ENCODE results near the gene LTBP1. TPM values are rescaled to one million over a fixed set of nuclear protein-coding genes. Genes with fewer than 3 reads are reported as not detected.

The LTBP1 gene
- total RNA-seq, 2 experiments from 2014 or later: 0.18 TPM; not detected in 1

DNA sequence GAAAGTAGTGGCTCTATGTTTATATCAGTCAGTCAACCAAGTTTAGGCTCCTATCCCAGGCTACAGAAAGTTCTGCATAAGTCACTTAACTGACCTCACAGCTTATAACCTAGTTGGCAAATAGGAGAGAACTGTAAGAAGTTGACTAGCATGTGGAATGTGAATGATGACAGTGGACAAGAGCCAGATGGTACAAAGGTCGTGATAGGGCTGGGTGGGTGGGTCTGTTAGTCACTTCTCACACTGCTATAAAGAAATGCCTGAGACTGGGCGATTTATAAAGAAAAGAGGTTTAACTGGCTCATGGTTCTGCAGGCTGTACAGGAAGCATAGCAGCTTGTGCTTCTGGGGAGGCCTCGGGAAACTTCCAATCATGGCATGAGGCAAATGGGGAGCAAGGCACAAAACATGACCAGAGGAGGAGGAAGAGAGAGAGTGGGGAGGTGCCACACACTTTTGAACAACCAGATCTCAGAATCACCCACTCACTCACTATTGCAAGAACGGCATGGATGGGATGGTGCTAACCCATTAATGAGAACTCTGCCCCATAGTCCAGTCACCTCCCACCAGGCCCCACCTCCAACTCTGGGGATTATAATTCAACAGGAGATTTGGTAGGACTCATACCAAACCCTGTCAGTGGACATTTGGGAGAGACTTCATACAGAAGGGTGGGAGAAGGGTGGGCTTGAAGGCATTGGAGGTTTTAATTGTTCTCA, 68.8 kb downstream of the LTBP1 start:
- DNase-seq (no peak), ATAC-seq (no peak)
- H3K9me3 Mint-ChIP-seq: no peaks in the 10 kb centered on the region
- POLR2A ChIA-PET: no interaction called here
- no peak overlapping the region for H3K4me3 Mint-ChIP-seq
- CTCF ChIA-PET: no interaction called here
- no peak overlapping the region for H3K27ac Mint-ChIP-seq
- intact Hi-C loops (cut with micrococcal nuclease): no loop called here
- no peaks in the 10 kb centered on the region for H3K4me1 Mint-ChIP-seq (ENCODE audit: low read depth)
- no peaks in the 10 kb centered on the region for H3K36me3 Mint-ChIP-seq (ENCODE audit: low read depth)
- H3K27me3 Mint-ChIP-seq: peaks cover 2% of the 10 kb centered on the region
- TF ChIP-seq, protein P1, sequence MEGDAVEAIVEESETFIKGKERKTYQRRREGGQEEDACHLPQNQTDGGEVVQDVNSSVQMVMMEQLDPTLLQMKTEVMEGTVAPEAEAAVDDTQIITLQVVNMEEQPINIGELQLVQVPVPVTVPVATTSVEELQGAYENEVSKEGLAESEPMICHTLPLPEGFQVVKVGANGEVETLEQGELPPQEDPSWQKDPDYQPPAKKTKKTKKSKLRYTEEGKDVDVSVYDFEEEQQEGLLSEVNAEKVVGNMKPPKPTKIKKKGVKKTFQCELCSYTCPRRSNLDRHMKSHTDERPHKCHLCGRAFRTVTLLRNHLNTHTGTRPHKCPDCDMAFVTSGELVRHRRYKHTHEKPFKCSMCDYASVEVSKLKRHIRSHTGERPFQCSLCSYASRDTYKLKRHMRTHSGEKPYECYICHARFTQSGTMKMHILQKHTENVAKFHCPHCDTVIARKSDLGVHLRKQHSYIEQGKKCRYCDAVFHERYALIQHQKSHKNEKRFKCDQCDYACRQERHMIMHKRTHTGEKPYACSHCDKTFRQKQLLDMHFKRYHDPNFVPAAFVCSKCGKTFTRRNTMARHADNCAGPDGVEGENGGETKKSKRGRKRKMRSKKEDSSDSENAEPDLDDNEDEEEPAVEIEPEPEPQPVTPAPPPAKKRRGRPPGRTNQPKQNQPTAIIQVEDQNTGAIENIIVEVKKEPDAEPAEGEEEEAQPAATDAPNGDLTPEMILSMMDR (IDR thresholded peaks at IDR 0.05): no peak

DNA sequence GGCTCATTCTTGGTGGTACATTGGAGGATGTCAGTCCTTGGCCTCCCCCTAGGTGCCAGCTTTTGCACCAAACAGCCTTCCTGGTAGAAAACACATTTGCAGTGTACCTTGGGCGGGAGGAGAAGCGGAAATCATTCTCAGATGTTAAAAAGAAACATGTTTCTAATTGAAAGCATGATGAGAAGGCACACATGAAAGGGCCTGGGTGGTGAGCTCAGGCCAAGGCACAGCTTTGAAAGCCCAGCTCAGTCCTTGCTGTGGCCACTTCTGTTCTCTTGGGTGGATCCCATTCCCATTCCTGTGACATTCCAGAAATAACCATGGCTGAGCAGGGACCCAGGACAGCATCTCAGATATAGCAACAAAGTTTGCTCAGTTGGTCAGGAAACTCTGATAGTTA, 71.5 kb downstream of the LTBP1 start:
- TF ChIP-seq, protein P1 (IDR thresholded peaks at IDR 0.05): no peak
- DNase-seq (no peak), ATAC-seq (no peak)
- H3K36me3 Mint-ChIP-seq (ENCODE audit: low read depth): no peaks in the 10 kb centered on the region
- H3K9me3 Mint-ChIP-seq: no peaks in the 10 kb centered on the region
- no peak overlapping the region for H3K27ac Mint-ChIP-seq
- POLR2A ChIA-PET: interaction anchor here (0.5 kb wide), 1 partner anchor 154 kb away, joined by 3 read pairs; no protein-coding TSS in a partner anchor
- no peaks in the 10 kb centered on the region for H3K4me1 Mint-ChIP-seq (ENCODE audit: low read depth)
- CTCF ChIA-PET: interaction anchor here (0.6 to 1.2 kb wide), 3 partner anchors 15 to 374 kb away, joined by 3 to 6 read pairs (median 3); no protein-coding TSS in a partner anchor
- H3K27me3 Mint-ChIP-seq: peaks cover 17% of the 10 kb centered on the region
- intact Hi-C loops (cut with micrococcal nuclease): no loop called here
- H3K4me3 Mint-ChIP-seq: no peak overlapping the region

DNA sequence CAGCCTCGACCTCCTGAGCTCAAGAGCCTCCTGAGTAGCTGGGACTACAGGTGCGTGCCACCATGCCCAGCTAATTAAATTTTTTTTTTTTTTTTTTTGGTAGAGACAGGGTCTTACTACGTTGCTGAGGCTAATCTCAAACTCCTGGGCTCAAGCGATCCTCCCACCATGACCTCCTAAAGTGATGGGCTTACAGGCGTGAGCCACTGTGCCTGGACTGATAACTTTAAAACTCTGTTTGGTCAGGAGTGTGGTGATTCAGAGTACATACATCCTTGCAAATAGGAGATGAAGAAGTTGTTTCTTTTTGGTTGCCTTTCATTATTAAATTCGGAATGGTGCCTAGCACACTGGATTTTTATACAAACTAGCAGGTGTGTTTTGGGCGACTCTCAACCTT, 73.0 kb downstream of the LTBP1 start:
- ChIA-PET CTCF (interaction anchor here (1.0 kb wide), 1 partner anchor 12 kb away, joined by 3 read pairs; no protein-coding TSS in a partner anchor), POLR2A (no interaction called here)
- intact Hi-C loops (cut with micrococcal nuclease): no loop called here

DNA sequence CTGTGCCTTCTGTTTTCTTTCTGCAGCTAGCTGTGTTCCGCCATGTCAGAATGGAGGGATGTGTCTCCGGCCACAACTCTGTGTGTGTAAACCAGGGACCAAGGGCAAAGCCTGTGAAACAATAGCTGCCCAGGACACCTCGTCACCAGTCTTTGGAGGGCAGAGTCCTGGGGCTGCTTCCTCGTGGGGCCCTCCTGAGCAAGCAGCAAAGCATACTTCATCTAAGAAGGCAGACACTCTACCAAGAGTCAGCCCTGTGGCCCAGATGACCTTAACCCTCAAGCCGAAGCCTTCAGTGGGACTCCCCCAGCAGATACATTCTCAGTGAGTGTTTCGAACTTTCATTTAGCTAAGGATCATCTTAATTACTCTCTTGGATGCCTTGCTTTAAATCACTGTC, 74.1 kb downstream of the LTBP1 start:
- DNase-seq: no peak

More for the DNA sequence above, 73.0 kb downstream of the LTBP1 start:
- no peak for ATAC-seq
- peaks cover 1% of the 10 kb centered on the region for H3K9me3 Mint-ChIP-seq
- H3K4me3 Mint-ChIP-seq: no peak overlapping the region
- peaks cover 26% of the 10 kb centered on the region for H3K27me3 Mint-ChIP-seq
- no peaks in the 10 kb centered on the region for H3K36me3 Mint-ChIP-seq (ENCODE audit: low read depth)
- H3K4me1 Mint-ChIP-seq (ENCODE audit: low read depth): no peaks in the 10 kb centered on the region
- TF ChIP-seq, protein P1 (IDR thresholded peaks at IDR 0.05): no peak
- H3K27ac Mint-ChIP-seq: no peak overlapping the region
- DNase-seq: no peak

More for the DNA sequence above, 74.1 kb downstream of the LTBP1 start:
- ChIA-PET CTCF (interaction anchor here (1.0 kb wide), 1 partner anchor 13 kb away, joined by 3 read pairs; no protein-coding TSS in a partner anchor), POLR2A (no interaction called here)
- TF ChIP-seq, protein P1 (IDR thresholded peaks at IDR 0.05): no peak
- Mint-ChIP-seq H3K36me3 (ENCODE audit: low read depth) (no peaks in the 10 kb centered on the region), H3K27ac (no peak overlapping the region), H3K4me1 (ENCODE audit: low read depth) (no peaks in the 10 kb centered on the region), H3K9me3 (peaks cover 1% of the 10 kb centered on the region), H3K4me3 (no peak overlapping the region), H3K27me3 (peaks cover 26% of the 10 kb centered on the region)
- no peak for ATAC-seq
- intact Hi-C loops (cut with micrococcal nuclease): no loop called here
